ACC112 (cell line): ENCODE measurements around the gene DYNC1H1.
"Not testable (repeated sequence)": the region's sequence is repeated elsewhere in the genome, so short reads cannot be mapped to it uniquely, and the experiment has no call there.

Source experiments
- H2AFZ ChIP-seq: fragments of 200-600 bp; sonication (generic); one replicate; pipeline ENCODE4 v1.6.0; 2017; ENCODE audit warnings: antibody characterized with exemption, low read length; ENCODE audit not compliant: unreplicated experiment
- H3K27ac ChIP-seq: fragments of 200-600 bp; sonication (generic); 2 replicates; pipeline ENCODE4 v1.5.1; 2014; ENCODE audit warnings: low read depth, mild to moderate bottlenecking, antibody characterized with exemption, low read length, moderate library complexity
- H3K27me3 ChIP-seq: fragments of 200-600 bp; sonication (generic); 2 replicates; pipeline ENCODE4 v1.6.1; 2014; ENCODE audit warnings: mild to moderate bottlenecking, antibody characterized with exemption, low read length, moderate library complexity, mixed read lengths; ENCODE audit not compliant: insufficient read depth
- H3K36me3 ChIP-seq: fragments of 200-600 bp; sonication (generic); 2 replicates; pipeline ENCODE4 v1.6.1; 2016; ENCODE audit warnings: mild to moderate bottlenecking, antibody characterized with exemption, low read length, moderate library complexity, mixed read lengths; ENCODE audit not compliant: insufficient read depth
- H3K4me1 ChIP-seq: fragments of 200-600 bp; sonication (generic); one replicate; pipeline ENCODE4 v1.6.1; 2016; ENCODE audit warnings: low read length, mixed read lengths; ENCODE audit not compliant: insufficient read depth, unreplicated experiment, control insufficient read depth
- H3K4me3 ChIP-seq: fragments of 200-600 bp; sonication (generic); 2 replicates; pipeline ENCODE4 v1.5.1; 2014; ENCODE audit warnings: mild to moderate bottlenecking, low read depth, low read length
- H3K79me2 ChIP-seq: fragments of 200-600 bp; sonication (generic); one replicate; pipeline ENCODE4 v1.6.0; 2016; ENCODE audit warnings: low read length; ENCODE audit not compliant: control insufficient read depth, unreplicated experiment, insufficient read depth

DYNC1H1 gene

GRCh38 chr14:101975231-101975630 is 10.9 kb downstream of the DYNC1H1 start:
- Histone ChIP-seq H3K36me3 (peaks cover 33% of the 10 kb centered on the region), H3K4me3 (no peak overlapping the region), H3K79me2 (peaks cover 78% of the 10 kb centered on the region), H2AFZ (no peak overlapping the region), H3K4me1 (peaks cover 68% of the 10 kb centered on the region), H3K27me3 (no peaks in the 10 kb centered on the region), H3K27ac (peak overlapping the region; percentile 14)

GRCh38 chr14:101977311-101978071 is 13.1 kb downstream of the DYNC1H1 start:
- H3K79me2 ChIP-seq: peaks cover 73% of the 10 kb centered on the region
- no peak overlapping the region for H2AFZ ChIP-seq
- H3K4me1 ChIP-seq: peaks cover 66% of the 10 kb centered on the region
- H3K27ac ChIP-seq: peak overlapping the region; percentile 81; the same call in 1 of the 2 replicates
- H3K27me3 ChIP-seq: no peaks in the 10 kb centered on the region
- H3K36me3 ChIP-seq: peaks cover 45% of the 10 kb centered on the region
- H3K4me3 ChIP-seq: no peak overlapping the region

- Histone ChIP-seq H3K36me3 (peaks cover 53% of the 10 kb centered on the region), H3K4me1 (peaks cover 56% of the 10 kb centered on the region), H3K79me2 (peaks cover 66% of the 10 kb centered on the region), H3K27ac (peak overlapping the region; percentile 81), H2AFZ (no peak overlapping the region), H3K4me3 (peak overlapping the region; percentile 11; the same call in 1 of the 2 replicates), H3K27me3 (no peaks in the 10 kb centered on the region)
Observed at GRCh38 chr14:101979666-101980065, 15.3 kb downstream of the DYNC1H1 start.

- peaks cover 50% of the 10 kb centered on the region for H3K4me1 ChIP-seq
- peaks cover 60% of the 10 kb centered on the region for H3K79me2 ChIP-seq
- no peaks in the 10 kb centered on the region for H3K27me3 ChIP-seq
- peak overlapping the region; percentile 11; the same call in 1 of the 2 replicates for H3K4me3 ChIP-seq
- H3K27ac ChIP-seq: peak overlapping the region; percentile 81
- H2AFZ ChIP-seq: no peak overlapping the region
- H3K36me3 ChIP-seq: peaks cover 53% of the 10 kb centered on the region
Observed at GRCh38 chr14:101980251-101980650, 15.9 kb downstream of the DYNC1H1 start.

- Histone ChIP-seq H3K27ac (peak overlapping the region; percentile 81), H3K36me3 (peaks cover 56% of the 10 kb centered on the region), H3K4me1 (peaks cover 49% of the 10 kb centered on the region)
Observed at GRCh38 chr14:101980700-101981099, 16.3 kb downstream of the DYNC1H1 start.

GRCh38 chr14:101982621-101983020 is 18.2 kb downstream of the DYNC1H1 start:
- Histone ChIP-seq H3K36me3 (peaks cover 61% of the 10 kb centered on the region), H3K4me1 (peaks cover 43% of the 10 kb centered on the region), H3K27me3 (no peaks in the 10 kb centered on the region), H3K4me3 (no peak overlapping the region), H2AFZ (no peak overlapping the region), H3K27ac (peak overlapping the region; percentile 58), H3K79me2 (peaks cover 56% of the 10 kb centered on the region)

More at GRCh38 chr14:101980700-101981099, 16.3 kb downstream of the DYNC1H1 start:
- Histone ChIP-seq H2AFZ (no peak overlapping the region), H3K4me3 (no peak overlapping the region; the same call in 1 of the 2 replicates), H3K79me2 (peaks cover 59% of the 10 kb centered on the region), H3K27me3 (no peaks in the 10 kb centered on the region)

- peaks cover 53% of the 10 kb centered on the region for H3K79me2 ChIP-seq
- H3K36me3 ChIP-seq: peaks cover 61% of the 10 kb centered on the region
Observed at GRCh38 chr14:101984831-101985230, 20.5 kb downstream of the DYNC1H1 start.

GRCh38 chr14:101985957-101986356 is 21.6 kb downstream of the DYNC1H1 start:
- Histone ChIP-seq H3K79me2 (peaks cover 61% of the 10 kb centered on the region), H3K27me3 (no peaks in the 10 kb centered on the region), H3K27ac (no peak overlapping the region), H3K36me3 (peaks cover 60% of the 10 kb centered on the region), H2AFZ (no peak overlapping the region), H3K4me3 (no peak overlapping the region), H3K4me1 (peaks cover 18% of the 10 kb centered on the region)

More at GRCh38 chr14:101984831-101985230, 20.5 kb downstream of the DYNC1H1 start:
- not testable (repeated sequence) for H2AFZ ChIP-seq, H3K4me3 ChIP-seq, H3K27me3 ChIP-seq, H3K27ac ChIP-seq
- peaks cover 25% of the 10 kb centered on the region for H3K4me1 ChIP-seq

GRCh38 chr14:101986953-101987352 is 22.6 kb downstream of the DYNC1H1 start:
- H2AFZ ChIP-seq: no peak overlapping the region
- H3K4me1 ChIP-seq: peaks cover 9% of the 10 kb centered on the region
- peaks cover 57% of the 10 kb centered on the region for H3K79me2 ChIP-seq
- H3K4me3 ChIP-seq: no peak overlapping the region
- no peaks in the 10 kb centered on the region for H3K27me3 ChIP-seq
- H3K36me3 ChIP-seq: peaks cover 56% of the 10 kb centered on the region
- no peak overlapping the region for H3K27ac ChIP-seq

- Histone ChIP-seq H3K79me2 (peaks cover 58% of the 10 kb centered on the region), H3K36me3 (peaks cover 61% of the 10 kb centered on the region)
Observed at GRCh38 chr14:101988377-101988776, 24.0 kb downstream of the DYNC1H1 start.

GRCh38 chr14:101991352-101991751 is 27.0 kb downstream of the DYNC1H1 start:
- no peaks in the 10 kb centered on the region for H3K27me3 ChIP-seq
- peaks cover 54% of the 10 kb centered on the region for H3K79me2 ChIP-seq
- H3K36me3 ChIP-seq: peaks cover 70% of the 10 kb centered on the region
- H3K4me1 ChIP-seq: no peaks in the 10 kb centered on the region
- H3K27ac ChIP-seq: no peak overlapping the region
- no peak overlapping the region for H2AFZ ChIP-seq
- H3K4me3 ChIP-seq: no peak overlapping the region

More at GRCh38 chr14:101988377-101988776, 24.0 kb downstream of the DYNC1H1 start:
- Histone ChIP-seq H3K27me3 (no peaks in the 10 kb centered on the region), H3K4me1 (no peaks in the 10 kb centered on the region), H2AFZ (no peak overlapping the region), H3K4me3 (no peak overlapping the region), H3K27ac (no peak overlapping the region)
